A673 (cell line): Measurements from ENCODE around the gene PCCA. TPM values are rescaled to one million over a fixed set of nuclear protein-coding genes. Genes with fewer than 3 reads are reported as not detected.

Experiments
- BruUV-seq: library from RNA; stranded (reverse); fragments of 400-500 nt; replicated peaks from 2 replicates; lab custom pipeline; 2021; lab: Mats Ljungman, UMichigan
- CTCF ChIA-PET: fragments of 300-600 bp; sonication (Branson Sonifier 250); formaldehyde crosslinking; loops from one replicate; lab custom pipeline; 2022; ENCODE audit warnings: antibody characterized with exemption; lab: Charles Lee
- POLR2A ChIA-PET: fragments of 300-600 bp; sonication (Branson Sonifier 250); formaldehyde crosslinking; loops from one replicate; lab custom pipeline; 2022; ENCODE audit warnings: antibody characterized with exemption; ENCODE audit not compliant: low non-redundant PET; lab: Charles Lee
- DNase-seq: peaks from one replicate; pipeline ENCODE4 v3.0.0-alpha.2; 2015; ENCODE audit warnings: low spot score
- H3K27ac ChIP-seq: fragments of 200-600 bp; sonication (generic); 2 replicates; pipeline ENCODE4 v1.5.1; 2016; ENCODE audit warnings: mixed run types, low read depth, mild to moderate bottlenecking, mixed read lengths, antibody characterized with exemption, low read length; ENCODE audit not compliant: poor library complexity, severe bottlenecking
- H3K27me3 ChIP-seq: fragments of 200-600 bp; sonication (generic); replicated peaks from 2 replicates; pipeline ENCODE4 v1.6.1; 2017; ENCODE audit warnings: mixed run types, low read depth, mild to moderate bottlenecking, mixed read lengths, antibody characterized with exemption, low read length; ENCODE audit not compliant: insufficient read depth, poor library complexity
- H3K36me3 ChIP-seq: fragments of 200-600 bp; sonication (generic); 2 replicates; pipeline ENCODE4 v1.6.1; 2016; ENCODE audit warnings: mixed run types, mild to moderate bottlenecking, mixed read lengths, antibody characterized with exemption, low read length; ENCODE audit not compliant: insufficient read depth, poor library complexity, severe bottlenecking
- H3K4me1 ChIP-seq: fragments of 200-600 bp; sonication (generic); 2 replicates; pipeline ENCODE4 v1.6.1; 2017; ENCODE audit warnings: mixed run types, mild to moderate bottlenecking, mixed read lengths, antibody characterized with exemption, low read length; ENCODE audit not compliant: insufficient read depth, poor library complexity, severe bottlenecking
- H3K4me3 ChIP-seq: fragments of 200-600 bp; sonication (generic); 2 replicates; pipeline ENCODE4 v1.5.1; 2016; ENCODE audit warnings: low read depth, mixed run types, mild to moderate bottlenecking, mixed read lengths, low read length; ENCODE audit not compliant: poor library complexity, severe bottlenecking
- H3K9me3 ChIP-seq: fragments of 200-600 bp; sonication (generic); 2 replicates; pipeline ENCODE4 v1.6.1; 2016; ENCODE audit warnings: mixed run types, low read depth, mild to moderate bottlenecking, mixed read lengths, antibody characterized with exemption, low read length; ENCODE audit not compliant: poor library complexity, severe bottlenecking
- EZH2 ChIP-seq: fragments of 200-600 bp; sonication (generic); IDR thresholded peaks from 2 replicates; pipeline ENCODE4 v1.6.1; 2017; ENCODE audit warnings: borderline replicate concordance, low read depth, mild to moderate bottlenecking, mixed read lengths, antibody characterized with exemption, low read length; ENCODE audit not compliant: poor library complexity, severe bottlenecking
- intact Hi-C: fragments of 100-400 bp; cut with micrococcal nuclease; formaldehyde crosslinking; loops from one replicate; pipeline ENCODE4 v1.10.0; 2022; ENCODE audit not compliant: unreplicated experiment
- total RNA-seq: library from RNA; stranded (reverse); gene quantifications from 2 replicates; pipeline ENCODE4 v1.2.3, GENCODE V29; 2021
- TF ChIP-seq, protein P1 (sequence below): fragments of 300-800, 200-600 bp; sonication (generic); conservative IDR thresholded peaks from 2 replicates; pipeline ENCODE4 v1.5.1; 2017; ENCODE audit warnings: low read depth, mild to moderate bottlenecking, antibody characterized with exemption, low read length, moderate library complexity, mixed read lengths

PCCA gene
- total RNA-seq, 1 experiment from 2014 or later = 93.0 TPM

DNA sequence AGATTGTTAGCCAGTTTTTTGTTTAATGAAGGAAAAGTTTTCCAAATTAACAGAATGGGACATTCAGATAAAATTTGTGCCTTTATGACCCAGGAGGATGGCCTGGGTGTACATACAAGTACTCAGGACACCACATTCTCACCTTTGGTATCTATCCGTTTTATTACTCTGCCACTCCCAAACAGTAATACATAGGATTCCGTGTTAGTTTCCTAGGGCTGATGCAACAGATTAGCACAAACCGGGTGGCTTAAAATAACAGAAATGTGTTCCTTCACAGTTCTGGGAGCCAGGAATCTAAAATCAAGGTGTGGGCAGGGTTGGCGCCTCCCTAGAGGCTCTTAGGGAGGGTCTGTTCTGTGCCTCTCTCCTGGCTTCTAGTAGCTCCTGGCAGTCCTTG is 369.8 kb downstream of the PCCA start:
- intact Hi-C loops = no loop called here
- Histone ChIP-seq H3K27me3 (no peaks in the 10 kb centered on the region), H3K27ac (no peak overlapping the region), H3K4me1 (peaks cover 18% of the 10 kb centered on the region), H3K4me3 (no peak overlapping the region), H3K36me3 (no peaks in the 10 kb centered on the region), H3K9me3 (no peaks in the 10 kb centered on the region)
- no peak for DNase-seq
- BruUV-seq = no TSS peak
- ChIA-PET POLR2A (no interaction called here), CTCF (no interaction called here)
- no peak for TF ChIP-seq EZH2
- TF ChIP-seq, protein P1, sequence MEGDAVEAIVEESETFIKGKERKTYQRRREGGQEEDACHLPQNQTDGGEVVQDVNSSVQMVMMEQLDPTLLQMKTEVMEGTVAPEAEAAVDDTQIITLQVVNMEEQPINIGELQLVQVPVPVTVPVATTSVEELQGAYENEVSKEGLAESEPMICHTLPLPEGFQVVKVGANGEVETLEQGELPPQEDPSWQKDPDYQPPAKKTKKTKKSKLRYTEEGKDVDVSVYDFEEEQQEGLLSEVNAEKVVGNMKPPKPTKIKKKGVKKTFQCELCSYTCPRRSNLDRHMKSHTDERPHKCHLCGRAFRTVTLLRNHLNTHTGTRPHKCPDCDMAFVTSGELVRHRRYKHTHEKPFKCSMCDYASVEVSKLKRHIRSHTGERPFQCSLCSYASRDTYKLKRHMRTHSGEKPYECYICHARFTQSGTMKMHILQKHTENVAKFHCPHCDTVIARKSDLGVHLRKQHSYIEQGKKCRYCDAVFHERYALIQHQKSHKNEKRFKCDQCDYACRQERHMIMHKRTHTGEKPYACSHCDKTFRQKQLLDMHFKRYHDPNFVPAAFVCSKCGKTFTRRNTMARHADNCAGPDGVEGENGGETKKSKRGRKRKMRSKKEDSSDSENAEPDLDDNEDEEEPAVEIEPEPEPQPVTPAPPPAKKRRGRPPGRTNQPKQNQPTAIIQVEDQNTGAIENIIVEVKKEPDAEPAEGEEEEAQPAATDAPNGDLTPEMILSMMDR = no peak

DNA sequence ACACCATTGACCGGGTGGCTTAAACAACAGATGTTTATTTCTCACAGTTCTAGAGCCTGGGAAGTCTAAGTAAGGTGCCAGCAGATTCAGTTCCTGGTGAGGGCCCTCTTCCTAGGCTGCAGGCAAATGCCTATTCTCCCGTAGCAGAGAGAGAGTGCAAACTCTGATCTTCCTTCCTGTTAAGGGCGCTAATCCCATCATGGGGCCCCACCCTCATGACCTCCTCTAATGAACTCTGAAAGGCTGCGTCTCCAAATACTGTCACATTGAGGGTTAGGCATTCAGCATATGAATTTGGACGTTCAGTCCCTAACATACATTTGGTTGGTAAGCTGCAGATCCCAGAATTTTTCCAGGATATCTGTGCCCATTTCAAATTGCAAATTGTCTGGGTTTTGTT is 370.9 kb downstream of the PCCA start:
- peaks cover 13% of the 10 kb centered on the region for H3K4me1 ChIP-seq
- H3K4me3 ChIP-seq = no peak overlapping the region
- intact Hi-C loops = no loop called here
- no TSS peak for BruUV-seq
- ChIA-PET POLR2A (interaction anchor here (0.6 kb wide), 1 partner anchor 86 kb away, joined by 3 read pairs; no protein-coding TSS in a partner anchor), CTCF (no interaction called here)
- TF ChIP-seq, protein P1 = no peak
- no peak for TF ChIP-seq EZH2
- H3K27ac ChIP-seq = no peak overlapping the region
- H3K36me3 ChIP-seq = no peaks in the 10 kb centered on the region
- no peaks in the 10 kb centered on the region for H3K9me3 ChIP-seq
- no peaks in the 10 kb centered on the region for H3K27me3 ChIP-seq
- DNase-seq = no peak

DNA sequence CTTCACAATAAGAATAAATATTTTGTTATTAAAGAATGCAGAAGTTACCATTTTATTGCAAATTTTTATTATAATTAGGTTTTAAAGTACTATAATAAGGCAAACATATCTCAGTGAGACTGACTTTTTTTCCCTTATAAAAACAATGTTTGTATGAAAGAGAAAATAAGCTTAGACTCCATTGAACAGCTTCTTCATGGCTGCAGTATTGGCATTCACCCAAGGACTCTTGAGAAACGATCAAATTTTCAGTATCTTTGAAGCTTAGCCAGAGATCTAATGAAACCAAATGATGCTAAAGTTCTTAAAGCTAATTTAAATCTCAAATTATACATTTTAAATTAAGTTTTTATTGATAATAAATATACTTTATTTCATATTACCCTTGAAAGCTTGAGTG is 371.4 kb downstream of the PCCA start:
- H3K27ac ChIP-seq = no peak overlapping the region
- no peak for DNase-seq
- H3K4me3 ChIP-seq = no peak overlapping the region
- peaks cover 9% of the 10 kb centered on the region for H3K4me1 ChIP-seq
- H3K36me3 ChIP-seq = no peaks in the 10 kb centered on the region
- no peaks in the 10 kb centered on the region for H3K27me3 ChIP-seq
- CTCF ChIA-PET = no interaction called here
- intact Hi-C loops = no loop called here
- POLR2A ChIA-PET = interaction anchor here (0.6 kb wide), 1 partner anchor 86 kb away, joined by 3 read pairs; no protein-coding TSS in a partner anchor
- BruUV-seq = no TSS peak
- H3K9me3 ChIP-seq = no peaks in the 10 kb centered on the region
- TF ChIP-seq, protein P1 = no peak
- TF ChIP-seq EZH2 = no peak
